GM13976 (cell line): ENCODE results near the gene LRRC8C.

Experiments
- DNase-seq: peaks from one replicate; pipeline ENCODE4 v3.0.0; 2012; ENCODE audit warnings: low spot score
- CTCF ChIP-seq: IDR thresholded peaks from 2 replicates; pipeline ENCODE4 v1.5.1; 2012; ENCODE audit warnings: borderline replicate concordance, mild to moderate bottlenecking; ENCODE audit not compliant: insufficient read depth; ENCODE audit errors: extremely low read depth, missing control alignments, control extremely low read depth
- in situ Hi-C: fragments of 300-500 bp; cut with MboI; formaldehyde crosslinking; loops from one replicate; pipeline ENCODE4 v1.12.0; 2022; ENCODE audit warnings: low sequenced_read_pairs, mixed read lengths, inconsistent platforms; ENCODE audit not compliant: unreplicated experiment

Gene LRRC8C

DNA sequence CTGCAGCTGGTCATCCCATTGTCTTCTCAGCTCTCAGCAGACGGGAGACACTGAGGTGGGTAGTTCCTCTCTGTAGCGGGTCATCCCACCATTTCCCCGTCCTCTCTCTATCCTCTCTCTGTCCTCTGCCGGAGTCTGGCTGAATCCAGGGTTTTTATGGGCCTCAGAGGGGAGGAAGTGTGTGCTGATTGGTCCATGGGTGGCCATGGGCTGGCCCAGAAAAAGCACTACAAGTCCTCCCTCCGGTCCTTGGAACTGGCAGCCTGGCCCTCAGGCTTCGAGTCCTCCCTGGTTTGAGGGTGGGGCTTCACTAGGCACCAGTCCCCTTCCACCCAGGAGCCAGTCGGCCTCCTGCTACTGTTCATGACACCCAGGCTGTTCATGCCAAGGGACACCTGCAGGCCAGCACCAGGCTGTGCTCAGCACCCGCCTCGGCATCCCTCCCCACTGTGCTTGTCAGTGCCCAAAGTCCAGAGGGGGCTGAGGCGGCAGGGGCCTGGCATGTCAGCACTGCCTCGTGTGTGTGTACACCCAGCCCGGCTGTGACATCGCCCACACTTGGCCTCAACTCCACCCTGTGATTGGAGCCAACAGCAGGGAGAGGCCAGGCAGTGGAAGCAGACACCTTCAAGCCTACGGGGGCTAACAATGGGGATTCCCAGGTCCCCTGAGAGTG is 23.0 kb upstream of the LRRC8C start:
- no peak for TF ChIP-seq CTCF
- DNase-seq = no peak
- in situ Hi-C loops = loop anchor here (10.0 kb wide), 1 partner anchor 135 kb away; no protein-coding TSS in a partner anchor

GRCh38 chr1:89610457-89611011 is 22.4 kb upstream of the LRRC8C start:
- no peak for DNase-seq
- in situ Hi-C loops = no loop called here
- TF ChIP-seq CTCF = no peak

GRCh38 chr1:89611721-89612120 is 21.2 kb upstream of the LRRC8C start:
- DNase-seq = peak; percentile 78
- TF ChIP-seq CTCF = no peak
- in situ Hi-C loops = no loop called here

- no peak for DNase-seq
- no peak for TF ChIP-seq CTCF
- in situ Hi-C loops = no loop called here
Observed at GRCh38 chr1:89613928-89614327, 19.0 kb upstream of the LRRC8C start.

- no peak for DNase-seq
- TF ChIP-seq CTCF = no peak
Observed at GRCh38 chr1:89615676-89616598, 17.0 kb upstream of the LRRC8C start.

GRCh38 chr1:89616844-89617627 is 15.9 kb upstream of the LRRC8C start:
- no peak for TF ChIP-seq CTCF
- DNase-seq = no peak
- in situ Hi-C loops = no loop called here

More at GRCh38 chr1:89615676-89616598, 17.0 kb upstream of the LRRC8C start:
- in situ Hi-C loops = no loop called here
